GM21390 (cell line): ENCODE measurements around the gene CHCHD5.
A peak's percentile ranks its signal among the peaks of the same experiment; 100 is the strongest.

ENCODE experiments used
- ATAC-seq: cut with Tn5 transposase; IDR thresholded peaks from one replicate; pipeline ENCODE4 v1.9.1; 2021; ENCODE audit not compliant: unreplicated experiment

The CHCHD5 gene

GRCh38 chr2:112623913-112624777, 39.7 kb downstream of the CHCHD5 start:
- peak; percentile 89 for ATAC-seq

GRCh38 chr2:112625474-112626114, 41.2 kb downstream of the CHCHD5 start:
- ATAC-seq = no peak

- ATAC-seq = no peak
Observed at GRCh38 chr2:112626604-112627059, 42.2 kb downstream of the CHCHD5 start.

GRCh38 chr2:112627060-112628040, 42.9 kb downstream of the CHCHD5 start:
- ATAC-seq = no peak

- no peak for ATAC-seq
Observed at GRCh38 chr2:112629224-112629623, 44.8 kb downstream of the CHCHD5 start.

GRCh38 chr2:112629823-112630222, 45.4 kb downstream of the CHCHD5 start:
- no peak for ATAC-seq

GRCh38 chr2:112630268-112630667, 45.9 kb downstream of the CHCHD5 start:
- no peak for ATAC-seq

- ATAC-seq = no peak
Observed at GRCh38 chr2:112633708-112634107, 49.3 kb downstream of the CHCHD5 start.

GRCh38 chr2:112634153-112634873, 49.9 kb downstream of the CHCHD5 start:
- no peak for ATAC-seq

- no peak for ATAC-seq
Observed at GRCh38 chr2:112634874-112635157, 50.4 kb downstream of the CHCHD5 start.

GRCh38 chr2:112636605-112637288, 52.3 kb downstream of the CHCHD5 start:
- ATAC-seq = peak; percentile 82

GRCh38 chr2:112637289-112637660, 52.9 kb downstream of the CHCHD5 start:
- no peak for ATAC-seq
